GM23338 (cell line): ENCODE measurements around the gene DTX1. TPM values are rescaled to one million over a fixed set of nuclear protein-coding genes. Genes with fewer than 3 reads are reported as not detected.

Experiments
- ATAC-seq: fragments of 200-7000 bp; cut with Tn5 transposase; 3 replicates; pipeline ENCODE4 v1.9.1; 2020
- DNase-seq: peaks from one replicate; pipeline ENCODE4 v3.0.0-alpha.2; 2015; ENCODE audit warnings: low spot score
- H2AFZ ChIP-seq: fragments of 200-600 bp; sonication (generic); 2 replicates; pipeline ENCODE4 v1.8.0; 2016; ENCODE audit warnings: antibody characterized with exemption, mild to moderate bottlenecking, moderate library complexity
- H3F3A ChIP-seq: fragments of 200-600 bp; sonication (generic); replicated peaks from 2 replicates; pipeline ENCODE4 v1.8.0; 2017; ENCODE audit warnings: antibody characterized with exemption, mixed run types, low read depth
- H3K27ac ChIP-seq: fragments of 200-600 bp; sonication (generic); 2 replicates; pipeline ENCODE4 v1.6.1; 2016; ENCODE audit warnings: low read depth
- H3K27me3 ChIP-seq: fragments of 200-600 bp; sonication (generic); 2 replicates; pipeline ENCODE4 v1.8.0; 2016; ENCODE audit warnings: mild to moderate bottlenecking, mixed run types, moderate library complexity; ENCODE audit not compliant: insufficient read depth
- H3K36me3 ChIP-seq: fragments of 200-600 bp; sonication (generic); 2 replicates; pipeline ENCODE4 v1.8.0; 2016; ENCODE audit warnings: mild to moderate bottlenecking; ENCODE audit not compliant: insufficient read depth
- H3K4me1 ChIP-seq: fragments of 200-600 bp; sonication (generic); 2 replicates; pipeline ENCODE4 v1.8.0; 2016; ENCODE audit warnings: mild to moderate bottlenecking, moderate library complexity; ENCODE audit not compliant: insufficient read depth
- H3K4me2 ChIP-seq: fragments of 200-600 bp; sonication (generic); 2 replicates; pipeline ENCODE4 v1.7.1; 2017; ENCODE audit warnings: mixed run types
- H3K4me3 ChIP-seq: fragments of 200-600 bp; sonication (generic); 2 replicates; pipeline ENCODE4 v1.6.1; 2016; ENCODE audit warnings: mixed run types
- H3K79me2 ChIP-seq: fragments of 200-600 bp; sonication (generic); replicated peaks from 2 replicates; pipeline ENCODE4 v1.8.0; 2017; ENCODE audit warnings: mild to moderate bottlenecking; ENCODE audit not compliant: insufficient read depth
- H3K9me2 ChIP-seq: fragments of 200-600 bp; sonication (generic); 2 replicates; pipeline ENCODE4 v1.8.0; 2017; ENCODE audit not compliant: insufficient read depth
- H4K20me1 ChIP-seq: fragments of 200-600 bp; sonication (generic); replicated peaks from 2 replicates; pipeline ENCODE4 v1.8.0; 2017; ENCODE audit warnings: mild to moderate bottlenecking; ENCODE audit not compliant: insufficient read depth
- H3K27ac Mint-ChIP-seq: 2 replicates; pipeline ENCODE4 v1.8.0; 2020; ENCODE audit warnings: inconsistent platforms, mild to moderate bottlenecking, moderate library complexity, mixed read lengths
- H3K27me3 Mint-ChIP-seq: 3 replicates; pipeline ENCODE4 v1.8.0; 2022; ENCODE audit warnings: low read depth, mild to moderate bottlenecking, moderate library complexity, mixed read lengths, inconsistent platforms; ENCODE audit not compliant: insufficient read depth, poor library complexity
- H3K36me3 Mint-ChIP-seq: 3 replicates; pipeline ENCODE4 v1.8.0; 2021; ENCODE audit warnings: low read depth, mild to moderate bottlenecking, inconsistent platforms, moderate library complexity, mixed read lengths
- H3K4me1 Mint-ChIP-seq: 3 replicates; pipeline ENCODE4 v1.8.0; 2020; ENCODE audit warnings: mild to moderate bottlenecking, inconsistent platforms, mixed read lengths
- H3K4me3 Mint-ChIP-seq: 3 replicates; pipeline ENCODE4 v1.8.0; 2021; ENCODE audit warnings: moderate library complexity, mild to moderate bottlenecking, inconsistent platforms, mixed read lengths
- H3K9me3 Mint-ChIP-seq: 3 replicates; pipeline ENCODE4 v1.8.0; 2020; ENCODE audit warnings: moderate library complexity, mild to moderate bottlenecking, inconsistent platforms, mixed read lengths
- CREB1 ChIP-seq: fragments of 250-450 bp; sonication (Bioruptor Pico); IDR thresholded peaks from 2 replicates; pipeline ENCODE4 v1.5.0; 2020; ENCODE audit warnings: low read depth, mild to moderate bottlenecking, moderate library complexity
- EZH2phosphoT487 ChIP-seq: fragments of 200-600 bp; sonication (generic); IDR thresholded peaks from one replicate; pipeline ENCODE4 v1.8.1; 2018; ENCODE audit warnings: antibody characterized with exemption; ENCODE audit not compliant: unreplicated experiment
- JUNB ChIP-seq: IDR thresholded peaks from one replicate; pipeline ENCODE4 v1.6.1; 2016; ENCODE audit warnings: antibody characterized with exemption; ENCODE audit not compliant: unreplicated experiment
- NANOG ChIP-seq: IDR thresholded peaks from 2 replicates; pipeline ENCODE4 v1.6.1; 2016; ENCODE audit warnings: antibody characterized with exemption, borderline replicate concordance
- STAT1 ChIP-seq: IDR thresholded peaks from one replicate; pipeline ENCODE4 v1.6.1; 2016; ENCODE audit warnings: antibody characterized with exemption; ENCODE audit not compliant: unreplicated experiment
- ZNF114 ChIP-seq: fragments of 250-450 bp; sonication (Bioruptor Pico); IDR thresholded peaks from 2 replicates; pipeline ENCODE4 v1.5.0; 2020; ENCODE audit warnings: mild to moderate bottlenecking, moderate library complexity
- polyA plus RNA-seq: library from polyadenylated mRNA; unstranded; fragments of >200 nt; fragmentation: Nextera tagmentation; extraction: Ambion mirVana; gene quantifications from 2 replicates; pipeline ENCODE4 v1.2.1, GENCODE V29; 2016
- total RNA-seq: library from RNA; depleted of rRNA; stranded (reverse); fragments of >200 nt; shearing (Covaris generic); gene quantifications from 2 replicates; pipeline ENCODE4 v1.2.3, GENCODE V29; 2014
- TF ChIP-seq, protein P1 (sequence below): IDR thresholded peaks from 2 replicates; pipeline ENCODE4 v1.6.1; 2016; ENCODE audit warnings: antibody characterized with exemption
- TF ChIP-seq, protein P2 (sequence below), 2 experiments: fragments of 200-600 bp in 1 of 2; sonication (generic) in 1 of 2; conservative IDR thresholded peaks; 2 replicates each; pipeline versions ENCODE4 v1.5.1 to v1.6.1; 2016 to 2017; ENCODE audit warnings: antibody characterized with exemption in 2 of 2, low read depth in 2 of 2, mild to moderate bottlenecking in 2 of 2, moderate library complexity in 1 of 2

Gene DTX1
- total and polyA plus RNA-seq, 2 experiments from 2014 or later = 1.6 to 9.0 TPM

DNA sequence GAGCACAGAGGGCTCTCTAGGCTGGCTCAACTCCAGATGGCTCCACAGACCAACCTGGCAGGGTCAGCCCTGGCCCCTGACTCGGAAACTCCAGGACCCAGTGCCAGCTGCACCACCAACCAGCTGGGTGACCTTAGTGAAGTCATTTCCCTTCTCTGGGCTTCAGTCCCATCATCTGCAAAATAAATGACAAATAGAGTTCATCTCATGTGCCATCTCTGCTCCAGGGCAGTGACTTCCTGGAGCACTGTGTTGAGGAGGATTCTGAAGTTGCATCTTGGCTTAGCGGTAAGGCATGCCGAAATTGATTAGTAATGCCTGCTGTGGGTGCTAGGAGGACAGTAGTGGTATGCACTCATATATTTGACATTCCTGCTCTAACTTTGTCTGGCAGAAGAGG lies 31.5 kb downstream of the DTX1 start:
- no peaks in the 10 kb centered on the region for H3K9me2 ChIP-seq
- H3K4me1 ChIP-seq = peaks cover 6% of the 10 kb centered on the region; the same call in 1 of the 2 replicates
- peaks cover 31% of the 10 kb centered on the region for H3K4me1 Mint-ChIP-seq
- H3K27ac ChIP-seq = no peak overlapping the region
- no peaks in the 10 kb centered on the region for H3K9me3 Mint-ChIP-seq
- H2AFZ ChIP-seq = no peak overlapping the region
- H3K4me3 ChIP-seq = no peak overlapping the region
- no peaks in the 10 kb centered on the region for H3K36me3 ChIP-seq
- ATAC-seq (no peak), DNase-seq (no peak)
- H4K20me1 ChIP-seq = no peaks in the 10 kb centered on the region; the same call in 1 of the 2 replicates
- H3K36me3 Mint-ChIP-seq = no peaks in the 10 kb centered on the region
- no peak overlapping the region for H3K27ac Mint-ChIP-seq
- H3F3A ChIP-seq = no peaks in the 10 kb centered on the region
- no peaks in the 10 kb centered on the region for H3K27me3 ChIP-seq
- TF ChIP-seq, protein P1, sequence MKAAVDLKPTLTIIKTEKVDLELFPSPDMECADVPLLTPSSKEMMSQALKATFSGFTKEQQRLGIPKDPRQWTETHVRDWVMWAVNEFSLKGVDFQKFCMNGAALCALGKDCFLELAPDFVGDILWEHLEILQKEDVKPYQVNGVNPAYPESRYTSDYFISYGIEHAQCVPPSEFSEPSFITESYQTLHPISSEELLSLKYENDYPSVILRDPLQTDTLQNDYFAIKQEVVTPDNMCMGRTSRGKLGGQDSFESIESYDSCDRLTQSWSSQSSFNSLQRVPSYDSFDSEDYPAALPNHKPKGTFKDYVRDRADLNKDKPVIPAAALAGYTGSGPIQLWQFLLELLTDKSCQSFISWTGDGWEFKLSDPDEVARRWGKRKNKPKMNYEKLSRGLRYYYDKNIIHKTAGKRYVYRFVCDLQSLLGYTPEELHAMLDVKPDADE = no peak
- no peak for TF ChIP-seq NANOG
- no peak for TF ChIP-seq JUNB
- TF ChIP-seq CREB1 (CRISPR knock-in tag) = no peak
- peaks cover 18% of the 10 kb centered on the region for H3K27me3 Mint-ChIP-seq
- H3K79me2 ChIP-seq = no peaks in the 10 kb centered on the region
- no peak overlapping the region for H3K4me2 ChIP-seq
- H3K4me3 Mint-ChIP-seq = no peak overlapping the region

- no peaks in the 10 kb centered on the region for H3F3A ChIP-seq
- no peaks in the 10 kb centered on the region for H3K9me3 Mint-ChIP-seq
- H3K27me3 Mint-ChIP-seq = peaks cover 22% of the 10 kb centered on the region
- no peak overlapping the region for H3K4me2 ChIP-seq
- no peak for ATAC-seq
- H3K27ac ChIP-seq = no peak overlapping the region
- H3K4me1 ChIP-seq = peaks cover 6% of the 10 kb centered on the region; the same call in 1 of the 2 replicates
- H4K20me1 ChIP-seq = no peaks in the 10 kb centered on the region; the same call in 1 of the 2 replicates
- H3K79me2 ChIP-seq = no peaks in the 10 kb centered on the region
- H3K4me1 Mint-ChIP-seq = peaks cover 34% of the 10 kb centered on the region
- no peak overlapping the region for H2AFZ ChIP-seq
- H3K27me3 ChIP-seq = no peaks in the 10 kb centered on the region
- no peak overlapping the region for H3K27ac Mint-ChIP-seq
- no peaks in the 10 kb centered on the region; the same call in 2 of the 3 replicates for H3K36me3 Mint-ChIP-seq
- H3K4me3 ChIP-seq = no peak overlapping the region
- no peaks in the 10 kb centered on the region for H3K9me2 ChIP-seq
- no peaks in the 10 kb centered on the region for H3K36me3 ChIP-seq
- no peak for DNase-seq
- H3K4me3 Mint-ChIP-seq = no peak overlapping the region
- TF ChIP-seq, protein P2, sequence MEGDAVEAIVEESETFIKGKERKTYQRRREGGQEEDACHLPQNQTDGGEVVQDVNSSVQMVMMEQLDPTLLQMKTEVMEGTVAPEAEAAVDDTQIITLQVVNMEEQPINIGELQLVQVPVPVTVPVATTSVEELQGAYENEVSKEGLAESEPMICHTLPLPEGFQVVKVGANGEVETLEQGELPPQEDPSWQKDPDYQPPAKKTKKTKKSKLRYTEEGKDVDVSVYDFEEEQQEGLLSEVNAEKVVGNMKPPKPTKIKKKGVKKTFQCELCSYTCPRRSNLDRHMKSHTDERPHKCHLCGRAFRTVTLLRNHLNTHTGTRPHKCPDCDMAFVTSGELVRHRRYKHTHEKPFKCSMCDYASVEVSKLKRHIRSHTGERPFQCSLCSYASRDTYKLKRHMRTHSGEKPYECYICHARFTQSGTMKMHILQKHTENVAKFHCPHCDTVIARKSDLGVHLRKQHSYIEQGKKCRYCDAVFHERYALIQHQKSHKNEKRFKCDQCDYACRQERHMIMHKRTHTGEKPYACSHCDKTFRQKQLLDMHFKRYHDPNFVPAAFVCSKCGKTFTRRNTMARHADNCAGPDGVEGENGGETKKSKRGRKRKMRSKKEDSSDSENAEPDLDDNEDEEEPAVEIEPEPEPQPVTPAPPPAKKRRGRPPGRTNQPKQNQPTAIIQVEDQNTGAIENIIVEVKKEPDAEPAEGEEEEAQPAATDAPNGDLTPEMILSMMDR (conservative IDR thresholded peaks at IDR 0.05; ENCODE audit: low read depth in 2 of 2) = no peak
- no peak for TF ChIP-seq NANOG
- TF ChIP-seq ZNF114 (CRISPR knock-in tag) = no peak
- no peak for TF ChIP-seq EZH2phosphoT487
- TF ChIP-seq CREB1 (CRISPR knock-in tag) = no peak
- TF ChIP-seq, protein P1 = no peak
- no peak for TF ChIP-seq STAT1
- TF ChIP-seq JUNB = no peak
Measured at GRCh38 chr12:113088971-113089756, 32.6 kb downstream of the DTX1 start.
